HG03280 (cell line): ENCODE data around the gene AK1.
"Not testable (repeated sequence)": the region's sequence is repeated elsewhere in the genome, so short reads cannot be mapped to it uniquely, and the experiment has no call there.

Experiments
- ATAC-seq: cut with Tn5 transposase; IDR thresholded peaks from one replicate; pipeline ENCODE4 v1.9.1; 2021; ENCODE audit warnings: mild to moderate bottlenecking, moderate library complexity; ENCODE audit not compliant: unreplicated experiment

AK1 gene

GRCh38 chr9:127885508-127886281, 8.2 kb upstream of the AK1 start:
- ATAC-seq, result no peak

GRCh38 chr9:127884976-127885490, 7.6 kb upstream of the AK1 start:
- no peak for ATAC-seq

GRCh38 chr9:127884427-127884911, 7.0 kb upstream of the AK1 start:
- no peak for ATAC-seq

GRCh38 chr9:127883959-127884358, 6.5 kb upstream of the AK1 start:
- no peak for ATAC-seq

- ATAC-seq, result not testable (repeated sequence)
Measured at GRCh38 chr9:127881715-127882114, 4.2 kb upstream of the AK1 start.

GRCh38 chr9:127880143-127880542, 2.7 kb upstream of the AK1 start:
- ATAC-seq, result no peak

GRCh38 chr9:127878652-127879390, 1.3 kb upstream of the AK1 start:
- ATAC-seq, result no peak

GRCh38 chr9:127878001-127878651, 651 bp upstream of the AK1 start:
- ATAC-seq, result no peak

GRCh38 chr9:127876764-127877562, 512 bp downstream of the AK1 start:
- ATAC-seq, result no peak

- no peak for ATAC-seq
Measured at GRCh38 chr9:127876026-127876763, 1.3 kb downstream of the AK1 start.

GRCh38 chr9:127875306-127875966, 2.0 kb downstream of the AK1 start:
- ATAC-seq, result no peak

GRCh38 chr9:127874301-127875221, 2.9 kb downstream of the AK1 start:
- ATAC-seq, result no peak

- no peak for ATAC-seq
Measured at GRCh38 chr9:127873886-127874285, 3.6 kb downstream of the AK1 start.

GRCh38 chr9:127873223-127873691, 4.2 kb downstream of the AK1 start:
- ATAC-seq, result no peak

GRCh38 chr9:127872369-127873222, 4.9 kb downstream of the AK1 start:
- ATAC-seq, result no peak

- no peak for ATAC-seq
Measured at GRCh38 chr9:127871531-127871930, 5.9 kb downstream of the AK1 start.

- no peak for ATAC-seq
Measured at GRCh38 chr9:127870887-127871286, 6.6 kb downstream of the AK1 start.
